Vagina (tissue), 2 donors: Measurements from ENCODE around the gene SMURF2.
"Not testable (repeated sequence)": the region's sequence is repeated elsewhere in the genome, so short reads cannot be mapped to it uniquely, and the experiment has no call there.

Source experiments
- POLR2A ChIP-seq, 2 donors: fragments of 450-650 bp; IDR thresholded peaks; one replicate each; pipeline ENCODE4 v1.6.1; 2017; ENCODE audit warnings: antibody characterized with exemption in 2 of 2, mild to moderate bottlenecking in 2 of 2, moderate library complexity in 2 of 2
- TF ChIP-seq, protein P1 (sequence below), 3 experiments: fragments of 450-650 bp in 2 of 3; fragments of 200-600 bp in 1 of 3; sonication (generic) in 1 of 3; IDR thresholded peaks; one replicate each; pipeline ENCODE4 v1.5.1; 2017 to 2019; ENCODE audit warnings: antibody characterized with exemption in 3 of 3, mild to moderate bottlenecking in 2 of 3, moderate library complexity in 2 of 3

DNA sequence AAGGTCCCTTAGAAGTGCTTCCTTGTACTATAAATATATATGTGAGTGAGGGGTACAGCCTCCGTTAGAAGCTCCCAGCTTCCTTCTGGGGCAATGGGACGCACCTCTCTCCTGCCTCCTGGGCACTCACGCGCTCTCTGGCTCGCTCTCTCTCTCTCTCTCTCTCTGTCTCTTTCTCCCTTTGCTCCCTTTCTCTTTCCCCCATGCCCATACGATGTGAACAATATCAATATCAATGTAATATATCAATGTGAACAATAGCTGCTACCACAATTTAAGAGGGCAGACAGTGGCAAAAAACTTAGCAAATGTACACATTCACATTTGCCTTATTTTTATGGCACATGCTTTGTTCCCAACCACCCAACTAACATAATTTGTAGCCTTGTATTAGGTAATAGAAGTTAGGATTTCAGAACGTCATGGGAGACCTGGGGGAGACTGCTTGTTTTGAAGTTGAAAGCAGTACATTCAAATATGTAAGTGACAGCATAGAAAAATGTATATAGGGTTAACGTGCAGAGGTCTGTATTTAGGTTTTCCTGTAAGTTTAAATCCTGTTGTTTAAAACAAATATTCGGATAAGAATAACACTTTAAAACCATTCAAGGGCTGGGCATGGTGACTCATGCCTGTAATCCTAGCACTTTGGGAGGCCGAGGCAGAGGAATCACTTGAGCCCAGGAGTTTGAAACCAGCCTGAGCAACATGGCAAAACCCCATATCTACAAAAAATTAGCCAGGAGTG, 8.9 kb upstream of the SMURF2 start:
- TF ChIP-seq, protein P1, sequence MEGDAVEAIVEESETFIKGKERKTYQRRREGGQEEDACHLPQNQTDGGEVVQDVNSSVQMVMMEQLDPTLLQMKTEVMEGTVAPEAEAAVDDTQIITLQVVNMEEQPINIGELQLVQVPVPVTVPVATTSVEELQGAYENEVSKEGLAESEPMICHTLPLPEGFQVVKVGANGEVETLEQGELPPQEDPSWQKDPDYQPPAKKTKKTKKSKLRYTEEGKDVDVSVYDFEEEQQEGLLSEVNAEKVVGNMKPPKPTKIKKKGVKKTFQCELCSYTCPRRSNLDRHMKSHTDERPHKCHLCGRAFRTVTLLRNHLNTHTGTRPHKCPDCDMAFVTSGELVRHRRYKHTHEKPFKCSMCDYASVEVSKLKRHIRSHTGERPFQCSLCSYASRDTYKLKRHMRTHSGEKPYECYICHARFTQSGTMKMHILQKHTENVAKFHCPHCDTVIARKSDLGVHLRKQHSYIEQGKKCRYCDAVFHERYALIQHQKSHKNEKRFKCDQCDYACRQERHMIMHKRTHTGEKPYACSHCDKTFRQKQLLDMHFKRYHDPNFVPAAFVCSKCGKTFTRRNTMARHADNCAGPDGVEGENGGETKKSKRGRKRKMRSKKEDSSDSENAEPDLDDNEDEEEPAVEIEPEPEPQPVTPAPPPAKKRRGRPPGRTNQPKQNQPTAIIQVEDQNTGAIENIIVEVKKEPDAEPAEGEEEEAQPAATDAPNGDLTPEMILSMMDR (IDR thresholded peaks at IDR 0.05) = not testable (repeated sequence)
- not testable (repeated sequence) for TF ChIP-seq POLR2A (IDR thresholded peaks at IDR 0.05)
